Retina (tissue), 1 donor: ENCODE measurements around the gene MINDY2.
"Not testable (repeated sequence)": the region's sequence is repeated elsewhere in the genome, so short reads cannot be mapped to it uniquely, and the experiment has no call there.

Source experiments
- DNase-seq: peaks from one replicate; pipeline ENCODE4 v3.0.0-alpha.2; 2016

MINDY2 gene

DNA sequence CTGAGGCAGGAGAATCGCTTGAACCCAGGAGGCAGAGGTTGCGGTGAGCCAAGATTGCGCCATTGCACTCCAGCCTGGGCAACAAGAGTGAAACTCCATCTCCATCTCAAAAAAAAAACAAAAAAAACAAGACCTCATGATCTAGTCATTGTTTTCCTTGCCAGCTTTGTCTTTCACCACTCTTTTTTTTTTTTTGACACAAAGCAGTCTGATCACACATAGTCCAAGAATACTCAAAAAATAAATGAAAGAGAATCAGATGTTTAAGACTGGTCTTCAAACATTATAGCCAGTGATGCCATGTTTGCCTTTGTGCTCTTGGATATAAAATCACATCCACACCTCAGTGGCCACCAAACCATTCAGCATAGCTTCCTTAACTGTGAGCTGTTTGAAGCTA, 15.8 kb upstream of the MINDY2 start:
- DNase-seq: no peak

DNA sequence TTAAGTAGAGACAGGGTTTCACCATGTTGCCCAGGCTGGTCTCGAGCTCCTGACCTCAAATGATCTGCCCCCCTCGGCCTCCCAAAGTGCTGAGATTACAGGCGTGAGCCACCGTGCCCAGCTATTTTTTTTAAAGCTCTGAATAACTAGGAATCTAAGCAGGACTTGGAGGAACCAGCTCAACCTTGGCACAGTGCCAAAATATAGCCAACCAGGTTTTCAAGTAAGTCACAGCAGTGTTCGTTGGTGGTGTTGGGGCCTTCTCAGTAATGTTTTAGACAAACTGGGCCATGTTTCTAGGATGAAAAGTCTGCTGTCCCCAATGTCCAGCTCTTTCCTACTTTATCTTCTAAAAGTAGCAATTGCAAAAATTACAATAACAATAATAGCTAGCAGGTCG, 15.1 kb upstream of the MINDY2 start:
- DNase-seq: no peak

DNA sequence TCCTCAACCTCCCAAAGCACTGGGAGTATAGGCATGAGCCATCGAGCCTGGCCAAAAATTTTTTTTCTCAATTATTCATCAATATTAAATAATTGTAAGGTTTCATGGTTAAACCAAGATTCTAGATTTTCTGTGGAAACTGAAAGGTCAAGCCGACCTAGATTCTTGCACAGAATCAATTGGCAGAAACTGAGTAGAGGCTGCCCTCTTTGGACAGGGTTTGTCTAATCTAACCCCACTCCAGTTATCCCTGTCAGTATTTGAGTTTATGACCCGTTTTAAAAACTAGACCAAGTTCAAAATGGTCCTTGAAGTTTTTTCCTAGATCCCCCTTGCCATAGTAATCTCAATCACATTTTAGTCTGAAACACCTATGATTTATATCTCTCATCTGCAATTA, 13.0 kb upstream of the MINDY2 start:
- DNase-seq: no peak

DNA sequence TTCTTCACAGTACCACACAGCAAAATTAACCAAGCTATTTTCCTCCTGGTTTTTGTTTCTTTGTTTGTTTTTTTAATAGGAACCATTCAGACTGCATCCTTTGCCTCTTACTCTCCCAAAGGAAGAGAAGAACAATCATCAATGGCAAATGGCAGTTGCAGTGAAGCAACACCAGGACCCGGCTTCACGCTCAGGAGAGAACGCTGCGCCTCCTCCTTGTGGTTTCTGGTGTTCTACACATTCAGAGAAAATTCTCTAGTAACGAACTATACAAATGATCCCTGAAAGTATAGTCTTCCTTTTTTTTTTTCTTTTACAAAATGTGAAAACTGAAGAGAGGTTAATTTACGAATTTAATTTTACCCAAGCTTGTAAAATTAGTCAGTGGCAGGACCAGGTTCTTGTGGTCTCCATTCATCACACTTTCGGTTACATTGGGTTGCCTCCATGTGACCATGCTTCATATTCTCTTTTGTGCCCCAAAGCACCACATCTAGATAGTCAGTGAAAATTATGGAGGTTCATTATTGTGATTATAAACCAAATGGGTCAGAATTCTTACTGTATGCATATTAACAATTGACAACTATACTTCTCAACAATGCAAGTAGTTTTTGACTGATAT, 10.6 kb upstream of the MINDY2 start:
- DNase-seq: no peak

DNA sequence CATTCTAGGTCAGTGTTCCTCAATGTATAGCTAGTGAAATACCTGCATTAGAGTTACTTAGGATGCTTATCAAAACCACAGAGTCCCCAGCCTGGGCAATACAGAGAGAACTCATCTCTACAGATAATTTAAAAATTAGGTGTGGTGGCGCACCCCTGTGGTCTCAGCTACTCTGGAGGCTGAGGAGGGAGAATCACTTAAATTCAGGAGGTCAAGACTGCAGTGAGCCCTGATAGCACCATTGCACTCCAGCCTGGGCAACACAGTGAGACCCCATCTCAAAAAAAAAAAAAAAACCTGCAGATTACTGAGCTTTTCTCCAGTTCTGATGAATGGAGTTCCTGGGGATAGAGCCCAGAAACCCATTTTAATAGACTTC, 10.1 kb upstream of the MINDY2 start:
- DNase-seq: no peak

DNA sequence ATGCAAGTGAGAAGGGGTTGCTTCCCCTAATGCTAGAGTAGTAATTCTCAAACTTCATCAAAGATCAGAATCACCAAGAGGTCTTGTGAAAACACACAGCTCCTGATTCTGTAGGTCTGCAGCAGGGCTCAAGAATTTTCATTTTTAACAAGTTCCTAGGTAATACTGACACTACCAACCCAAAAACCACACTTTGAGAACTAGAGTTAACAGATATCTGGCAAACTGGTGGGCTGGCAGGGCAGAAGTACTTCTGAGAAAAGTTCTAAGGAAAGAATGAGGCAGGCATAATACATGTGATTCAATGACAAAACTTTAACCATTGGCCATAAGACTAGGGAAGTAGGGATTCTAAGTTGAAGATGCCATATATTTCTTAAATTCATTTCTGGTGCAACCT, 8.8 kb upstream of the MINDY2 start:
- no peak for DNase-seq

DNA sequence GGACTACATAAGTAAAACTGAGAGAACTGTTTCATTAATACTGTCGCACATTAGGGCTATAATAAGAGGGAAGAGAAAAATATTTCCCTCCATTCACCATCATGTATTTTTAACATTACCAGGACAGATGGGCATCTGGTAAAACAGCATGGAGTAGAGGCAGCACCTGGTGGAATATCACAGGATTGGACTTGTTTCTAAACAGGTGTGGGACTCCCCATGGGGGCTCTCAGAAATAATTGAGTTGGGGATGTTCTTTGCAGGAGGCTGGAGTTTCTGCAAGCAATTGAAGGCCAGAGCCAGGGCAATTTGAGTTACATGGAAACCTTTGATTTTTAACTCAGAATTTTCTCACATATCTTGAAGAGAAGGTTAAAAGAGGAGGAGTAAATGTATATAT, 8.4 kb upstream of the MINDY2 start:
- no peak for DNase-seq

DNA sequence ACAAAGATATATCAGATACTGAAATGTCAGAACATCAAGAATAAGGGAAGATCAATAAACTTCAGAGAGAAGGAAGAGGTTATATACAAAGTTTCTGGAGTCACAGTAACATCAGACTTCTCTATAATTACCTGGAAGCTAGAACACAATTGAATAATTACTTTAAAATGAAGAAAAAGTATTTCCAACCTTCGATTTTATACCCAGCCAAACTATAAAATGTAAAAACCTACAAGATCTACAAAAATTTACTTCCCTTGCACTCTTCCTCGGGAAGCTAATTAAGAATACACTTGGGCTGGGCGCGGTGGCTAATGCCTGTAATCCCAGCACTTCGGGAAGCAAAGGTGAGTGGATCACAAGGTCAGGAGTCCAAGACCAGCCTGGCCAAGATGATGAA, 6.6 kb upstream of the MINDY2 start:
- no peak for DNase-seq

DNA sequence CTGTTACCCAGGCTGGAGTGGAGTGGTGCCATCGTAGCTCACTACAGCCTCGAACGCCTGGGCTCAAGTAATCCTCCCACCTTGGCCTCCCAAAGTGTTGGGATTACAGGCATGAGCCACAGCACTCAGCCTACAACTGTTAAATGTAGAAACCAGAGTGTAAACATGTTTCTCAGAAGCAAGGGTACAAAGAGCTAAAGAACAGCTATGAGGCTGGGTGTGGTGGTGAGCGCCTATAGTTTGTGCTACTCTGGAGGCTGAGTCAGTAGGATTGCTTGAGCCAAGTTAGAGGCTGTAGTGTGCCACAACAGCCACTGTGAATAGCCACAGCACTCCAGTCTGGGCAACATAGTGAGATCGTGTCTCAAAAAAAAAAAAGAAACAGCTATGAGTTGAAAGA, 4.8 kb upstream of the MINDY2 start:
- no peak for DNase-seq

DNA sequence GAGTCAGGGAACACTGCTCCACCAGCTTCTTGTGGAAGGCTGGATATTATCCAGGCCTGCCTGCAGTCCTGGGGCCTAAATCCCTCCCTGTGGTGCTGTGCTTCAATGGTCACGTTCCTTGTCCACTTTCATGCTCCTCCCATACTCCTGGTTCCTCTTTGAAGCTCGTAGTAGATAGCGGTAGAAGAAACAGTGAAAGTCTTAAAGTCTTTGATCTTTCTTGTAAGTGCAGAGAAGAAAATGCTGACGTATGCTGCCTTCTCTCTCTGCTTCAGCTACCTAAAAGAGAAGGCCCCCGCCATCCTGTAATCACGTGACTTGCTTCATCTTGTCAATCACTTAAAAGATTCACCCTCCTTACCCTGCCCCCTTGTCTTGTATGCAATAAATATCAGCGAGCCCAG, 2.5 kb upstream of the MINDY2 start:
- DNase-seq: not testable (repeated sequence)

DNA sequence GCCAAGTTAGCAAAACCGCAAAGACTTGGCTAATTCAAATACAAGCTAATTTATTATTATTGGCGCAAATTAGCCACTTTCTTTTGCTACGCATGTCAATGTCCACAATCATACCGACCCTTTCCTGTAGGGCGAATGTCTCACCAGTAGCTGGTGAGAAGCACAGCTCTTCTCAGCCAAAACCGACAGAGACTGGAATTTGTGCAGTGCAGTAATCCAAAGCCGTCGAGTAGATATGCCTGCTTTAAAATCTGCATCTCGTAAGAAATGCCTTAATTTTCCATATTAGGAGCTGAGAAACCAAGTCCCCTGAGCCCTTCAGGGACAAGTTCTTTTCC, 614 bp upstream of the MINDY2 start:
- DNase-seq: no peak

DNA sequence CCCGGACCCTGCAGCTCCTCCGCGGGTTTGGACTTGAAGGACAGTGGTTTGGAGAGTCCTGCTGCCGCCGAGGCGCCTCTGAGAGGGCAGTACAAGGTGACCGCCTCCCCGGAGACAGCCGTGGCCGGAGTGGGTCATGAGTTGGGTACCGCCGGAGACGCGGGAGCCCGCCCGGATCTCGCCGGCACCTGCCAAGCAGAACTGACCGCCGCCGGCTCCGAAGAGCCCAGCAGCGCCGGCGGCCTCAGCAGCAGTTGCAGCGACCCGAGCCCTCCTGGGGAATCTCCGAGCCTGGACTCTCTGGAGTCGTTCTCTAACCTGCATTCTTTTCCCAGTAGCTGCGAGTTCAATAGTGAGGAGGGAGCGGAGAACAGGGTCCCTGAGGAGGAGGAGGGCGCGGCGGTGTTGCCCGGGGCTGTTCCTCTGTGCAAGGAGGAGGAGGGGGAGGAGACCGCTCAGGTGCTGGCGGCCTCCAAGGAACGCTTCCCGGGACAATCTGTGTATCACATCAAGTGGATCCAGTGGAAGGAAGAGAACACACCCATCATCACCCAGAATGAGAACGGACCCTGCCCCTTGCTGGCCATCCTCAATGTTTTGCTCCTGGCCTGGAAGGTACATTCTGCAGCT, 634 bp downstream of the MINDY2 start:
- DNase-seq: no peak

DNA sequence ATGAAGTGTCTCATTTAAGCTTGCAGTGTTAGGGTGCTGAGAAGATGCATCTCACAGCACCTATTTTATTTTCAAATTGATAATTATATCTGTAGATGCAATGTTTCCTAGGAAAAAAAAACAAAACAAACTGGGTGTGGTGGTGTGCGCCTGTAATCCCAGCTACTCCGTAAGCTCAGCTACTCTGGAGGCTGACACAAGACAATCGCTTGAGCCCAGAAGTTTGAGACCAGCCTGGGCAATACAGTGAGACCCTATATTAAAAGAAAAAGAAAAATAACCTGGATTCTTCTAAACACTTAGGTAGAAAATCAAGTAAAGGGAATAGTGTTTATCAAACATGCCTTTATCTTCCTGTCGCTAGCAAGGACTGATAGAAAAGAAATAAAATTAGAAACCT, 1.9 kb downstream of the MINDY2 start:
- DNase-seq: no peak

DNA sequence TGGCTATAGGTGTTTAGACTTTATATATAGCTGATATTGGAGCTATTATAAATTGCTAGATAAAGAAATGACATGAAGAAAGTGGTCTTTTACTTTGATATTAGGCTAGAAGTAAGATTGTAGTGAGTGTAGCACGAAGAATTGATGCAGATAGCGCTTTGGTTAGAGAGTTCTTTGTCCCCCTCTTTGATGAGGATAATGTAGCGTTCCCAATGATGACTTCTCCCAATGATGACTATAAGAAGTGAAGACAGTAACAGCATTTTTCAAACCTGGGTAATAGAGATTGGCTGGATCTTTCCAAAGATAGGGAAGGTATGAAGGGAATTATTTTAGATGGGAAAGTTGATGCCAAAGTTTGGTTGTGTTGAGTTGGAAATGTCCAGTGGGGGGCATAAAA, 4.3 kb downstream of the MINDY2 start:
- no peak for DNase-seq

DNA sequence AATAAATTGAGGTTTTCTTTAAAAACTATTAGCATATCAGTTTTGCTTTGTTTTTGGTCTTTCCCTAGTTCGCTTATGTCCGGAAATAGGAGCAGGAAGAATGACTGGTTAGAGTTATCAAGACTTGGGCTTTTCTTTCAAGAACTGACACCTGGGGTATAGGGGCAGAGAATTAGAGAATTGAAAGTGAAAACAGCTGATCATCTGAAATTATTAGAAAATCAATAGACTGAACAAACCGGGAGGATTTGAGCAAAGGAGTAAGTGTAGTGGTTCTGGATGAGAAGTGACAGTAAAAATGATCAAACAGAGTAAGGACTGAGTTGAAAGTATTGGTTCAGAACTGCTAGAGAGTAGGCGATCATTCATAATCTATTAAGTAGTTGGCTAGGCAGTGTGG, 6.0 kb downstream of the MINDY2 start:
- DNase-seq: no peak

DNA sequence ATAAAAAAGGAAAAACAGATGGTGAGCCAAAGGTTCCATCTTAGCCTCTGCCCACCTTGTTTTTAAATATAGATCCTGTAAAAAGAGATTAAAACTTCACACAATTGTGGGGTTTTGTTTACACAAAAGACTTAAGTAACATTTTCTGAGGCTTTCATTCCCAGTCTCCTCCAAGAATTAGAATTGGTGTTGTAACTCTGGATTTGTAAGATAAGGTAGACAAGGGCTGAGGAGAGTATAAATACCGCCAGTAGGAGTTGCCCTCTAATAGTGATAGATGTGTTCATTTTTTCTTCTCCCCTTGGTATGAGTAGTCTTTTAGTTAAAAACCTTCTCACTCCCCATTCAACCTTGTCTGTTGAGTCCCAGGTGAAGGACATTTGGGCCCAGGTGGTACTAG, 8.5 kb downstream of the MINDY2 start:
- no peak for DNase-seq

DNA sequence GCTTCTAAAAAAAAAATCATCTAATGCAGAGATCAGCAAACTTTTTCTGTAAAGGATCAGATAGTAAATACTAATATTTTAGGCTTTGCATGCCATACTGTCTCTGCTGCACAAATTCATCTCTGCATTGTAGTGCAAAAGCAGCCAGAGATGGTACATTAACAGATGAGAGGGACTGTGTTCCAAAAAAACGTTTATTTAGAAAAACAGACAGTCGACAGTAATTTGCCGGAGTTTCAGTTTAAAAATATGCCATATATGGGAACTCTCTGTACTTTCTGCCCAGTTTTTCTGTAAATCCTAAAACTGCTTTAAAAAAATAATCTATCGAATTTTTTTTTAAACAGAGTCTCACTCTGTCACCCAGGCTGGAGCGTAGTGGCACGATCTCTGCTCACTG, 14.3 kb downstream of the MINDY2 start:
- no peak for DNase-seq

DNA sequence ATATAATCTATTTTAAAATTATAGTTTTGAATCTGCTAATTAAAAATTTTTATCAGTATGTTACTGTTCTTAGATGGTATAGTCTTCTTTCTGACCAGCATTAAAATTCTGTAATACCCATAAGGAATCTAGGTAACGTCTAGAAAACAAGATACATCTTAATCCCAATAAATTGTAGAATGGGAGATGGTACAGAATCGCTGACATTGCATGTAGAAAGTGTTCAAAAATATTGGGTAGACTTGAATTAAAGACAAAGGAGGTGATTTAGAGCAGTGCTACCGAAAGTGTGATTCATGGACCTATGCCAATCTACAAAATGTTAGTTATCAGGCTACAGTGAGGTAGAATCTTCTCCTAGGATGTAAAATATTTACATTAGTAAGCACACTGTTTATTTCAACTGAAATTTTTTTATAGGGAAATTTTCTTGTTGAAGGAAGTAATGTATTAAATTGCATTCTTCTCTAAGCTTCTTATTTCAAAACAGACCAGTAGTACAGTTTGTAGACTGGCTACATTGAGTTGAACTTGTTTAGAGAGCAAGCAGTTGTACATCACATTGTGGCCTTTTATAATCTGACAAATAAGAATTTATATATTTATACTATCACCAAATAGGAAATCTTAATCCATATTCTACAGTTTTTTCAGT, 17.1 kb downstream of the MINDY2 start:
- no peak for DNase-seq

DNA sequence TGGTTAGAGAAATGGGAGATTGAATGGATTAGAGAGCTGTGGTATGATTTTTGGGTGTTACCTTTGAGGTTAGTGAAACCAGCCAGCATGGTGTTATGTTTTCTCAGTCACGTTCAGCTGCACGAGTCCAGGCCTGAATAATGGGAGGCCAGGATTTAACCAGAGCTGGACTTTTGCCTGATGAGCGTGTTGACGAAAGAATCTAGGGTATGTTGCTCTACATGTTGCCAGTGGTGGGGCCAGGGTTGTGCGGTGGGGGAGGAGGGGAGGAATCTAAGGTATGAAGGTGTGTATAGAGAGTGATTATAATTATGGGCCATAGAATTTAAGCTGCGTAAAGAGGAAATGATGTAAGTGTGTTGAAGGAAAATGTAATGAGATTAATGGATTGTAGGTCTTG, 22.8 kb downstream of the MINDY2 start:
- DNase-seq: no peak

DNA sequence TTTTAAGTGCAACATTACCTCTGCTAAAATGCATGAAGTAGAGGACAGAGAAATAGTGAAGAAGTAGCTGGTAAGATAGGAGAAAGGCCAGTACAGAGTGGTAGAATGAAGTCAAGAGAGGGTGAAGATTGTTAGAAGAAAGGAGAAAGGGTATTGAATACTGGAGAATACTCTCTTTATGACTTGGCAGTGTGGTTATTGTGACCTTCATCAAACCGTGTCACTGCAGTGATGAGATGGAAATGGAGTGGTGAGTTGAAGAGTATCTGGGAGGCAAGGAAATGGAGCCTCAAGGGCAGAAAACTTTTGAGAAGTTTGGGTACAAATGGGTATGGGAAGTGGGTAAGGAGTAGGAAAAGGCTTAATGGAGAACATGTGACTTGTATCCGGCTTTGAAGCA, 24.7 kb downstream of the MINDY2 start:
- no peak for DNase-seq

DNA sequence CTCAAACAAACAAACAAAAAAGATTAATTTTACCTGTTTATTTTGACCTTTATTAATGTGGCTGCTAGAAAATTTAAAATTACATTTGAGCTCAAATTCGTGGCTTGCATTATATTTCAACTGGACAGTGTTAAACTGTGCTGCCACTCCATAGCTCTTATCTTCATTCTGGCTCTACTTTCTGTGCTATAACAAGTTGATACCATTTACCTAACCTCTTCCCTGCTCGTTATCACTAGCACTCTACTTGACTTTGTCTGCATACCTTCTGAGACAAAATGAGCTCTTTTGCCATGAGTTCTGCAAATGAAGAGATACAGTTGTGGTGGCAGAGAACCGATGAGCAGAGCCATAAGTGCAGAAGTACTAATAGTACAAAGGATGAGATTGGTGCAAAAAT, 26.4 kb downstream of the MINDY2 start:
- DNase-seq: no peak

DNA sequence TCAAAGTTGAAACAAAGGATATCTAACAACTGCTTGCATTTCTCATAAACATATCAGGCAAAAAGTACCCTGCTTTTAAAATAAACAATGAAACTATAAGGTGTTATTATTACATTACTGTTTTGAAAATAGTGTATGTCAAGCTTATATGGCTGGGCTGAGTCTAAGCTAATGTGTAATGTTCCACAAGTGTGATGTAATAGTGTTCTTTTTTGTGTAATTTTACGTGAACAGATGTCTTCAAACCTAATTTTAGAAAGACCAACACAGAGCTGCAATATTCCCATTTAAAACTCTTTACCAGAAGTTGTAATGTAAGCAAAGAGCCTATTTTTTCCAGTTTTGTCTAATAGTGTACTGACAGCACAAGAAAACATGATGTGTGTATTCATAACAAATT, 34.0 kb downstream of the MINDY2 start:
- no peak for DNase-seq

DNA sequence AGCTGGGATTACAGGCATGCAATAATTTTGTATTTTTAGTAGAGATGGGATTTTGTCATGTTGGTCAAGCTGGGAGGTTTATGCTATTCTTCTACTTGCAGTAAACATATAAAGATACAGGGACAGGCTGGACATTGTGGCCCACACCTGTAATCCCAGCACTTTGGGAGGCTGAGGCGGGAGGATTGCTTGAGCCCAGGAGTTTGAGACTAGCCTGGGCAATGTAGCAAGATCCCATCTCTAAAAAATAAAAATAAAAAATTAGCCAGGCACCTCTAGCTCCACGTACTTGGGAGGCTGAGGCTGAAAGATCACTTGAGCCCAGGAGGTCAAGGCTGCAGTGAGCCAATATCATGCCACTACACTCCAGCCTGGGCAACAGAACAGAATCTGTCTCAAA, 52.2 kb downstream of the MINDY2 start:
- not testable (repeated sequence) for DNase-seq

DNA sequence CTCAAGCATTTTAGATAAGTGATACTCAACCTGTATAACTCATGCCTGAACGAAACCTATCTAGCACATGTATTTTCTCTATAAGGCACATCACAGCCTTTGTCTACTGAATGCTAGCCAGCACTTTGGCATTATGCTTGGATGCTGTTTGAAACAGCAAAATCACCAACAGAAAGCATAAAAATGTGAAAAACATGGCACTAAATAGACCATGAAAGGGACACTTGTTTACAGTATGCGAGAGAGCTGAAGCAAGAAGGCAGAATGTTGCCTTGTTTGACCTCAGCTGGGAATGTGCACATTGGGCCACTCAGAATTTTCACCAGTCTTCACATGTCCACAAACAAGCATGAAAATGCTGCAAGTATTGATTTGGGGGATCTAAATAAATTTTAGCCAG, 59.5 kb downstream of the MINDY2 start:
- no peak for DNase-seq
